Right lobe of liver (tissue), 6 donors: ENCODE data around the gene PRSS16. TPM values are rescaled to one million over a fixed set of nuclear protein-coding genes. Genes with fewer than 3 reads are reported as not detected.

Experiments
- ATAC-seq, 4 donors: fragments of 200-7000 bp; cut with Tn5 transposase; one replicate each; pipeline ENCODE4 v1.9.1; 2020; ENCODE audit warnings: mild to moderate bottlenecking in 4 of 4, moderate library complexity in 4 of 4
- DNase-seq, 3 donors: peaks; one replicate each; pipeline ENCODE4 v3.0.0-alpha.2; 2020
- H3K27ac ChIP-seq, 3 donors: fragments of 200-600 bp; one replicate each; pipeline ENCODE4 v1.8.0; 2022
- H3K27me3 ChIP-seq, 2 donors: fragments of 200-600 bp; one replicate each; pipeline ENCODE4 v1.8.0; 2022
- H3K36me3 ChIP-seq, 4 donors: fragments of 200-600 bp; sonication (generic) in 1 of 4; one replicate each; pipeline versions ENCODE4 v1.5.1 to v1.8.0; 2017 to 2022; ENCODE audit warnings: control low read depth in 1 of 4
- H3K4me1 ChIP-seq, 4 donors: fragments of 200-600 bp; sonication (generic) in 1 of 4; one replicate each; pipeline versions ENCODE4 v1.5.1 to v1.8.0; 2017 to 2022; ENCODE audit warnings: control low read depth in 1 of 4
- H3K4me3 ChIP-seq, 3 donors: fragments of 200-600 bp; one replicate each; pipeline ENCODE4 v1.8.0; 2022
- H3K9me3 ChIP-seq, 4 donors: fragments of 200-600 bp; sonication (generic) in 1 of 4; one replicate each; pipeline versions ENCODE4 v1.5.1 to v1.8.0; 2017 to 2022; ENCODE audit warnings: control low read depth in 1 of 4
- CTCF ChIP-seq, 4 donors: fragments of 200-600 bp in 3 of 4; fragments of 450-650 bp in 1 of 4; IDR thresholded peaks; one replicate each; pipeline versions ENCODE4 v1.5.1 to v1.8.0; 2016 to 2022; ENCODE audit warnings: antibody characterized with exemption in 4 of 4, mild to moderate bottlenecking in 2 of 4
- POLR2A ChIP-seq: fragments of 450-650 bp; IDR thresholded peaks from one replicate; pipeline ENCODE4 v1.6.1; 2017; ENCODE audit warnings: antibody characterized with exemption, mild to moderate bottlenecking
- WGBS: methylation state at CpG from one replicate; pipeline ENCODE4 v1.1.6; 2018; ENCODE audit warnings: low coverage, low lambda C conversion rate; ENCODE audit not compliant: insufficient coverage; ENCODE audit errors: missing lambda C conversion rate; 5-methylcytosine and 5-hydroxymethylcytosine counted together
- intact Hi-C, 2 donors: fragments of 100-400 bp; cut with DNase I; formaldehyde crosslinking; loops; one replicate each; pipeline versions ENCODE4 v1.11.2 to v1.14.1; 2022
- total RNA-seq, 6 experiments: library from RNA; depleted of rRNA in 2 of 6; stranded (reverse); fragments of >200 nt in 2 of 6; fragmentation: NEBNext Ultra II Directional in 3 of 6; extraction: Animal tissue kit (Norgen Biotek cat#: 25700) in 3 of 6; gene quantifications; one replicate each; pipeline versions ENCODE4 v1.1.0 to v1.2.4, GENCODE V29; 2016 to 2023
- donor health status: DM: no; HTN: yes; CAD: no.
- donor health status: DM: no; HTN: no; CAD: no.
- donor health status: DM: no; HTN: no; CAD: no.
- donor health status: DM: no; HTN: yes; CAD: no.
- donor health status: DM: no; HTN: yes; CAD: no.

PRSS16 gene
- total RNA-seq, 6 experiments from 2014 or later = 0.29 to 0.37 TPM; not detected in 4

GRCh38 chr6:27242589-27243265 is 4.8 kb upstream of the PRSS16 start:
- WGBS = 54% methylated on average over 14 of the region's 14 CpGs

GRCh38 chr6:27248783-27249182 is 1.3 kb downstream of the PRSS16 start:
- Histone ChIP-seq H3K36me3 (no peaks in the 10 kb centered on the region), H3K4me1 (no peaks in the 10 kb centered on the region), H3K27me3 (peaks cover 4 to 22% of the 10 kb centered on the region in 2 donors), H3K4me3 (no peak overlapping the region), H3K9me3 (no peaks in the 10 kb centered on the region), H3K27ac (no peak overlapping the region)
- DNase-seq (no peak), ATAC-seq (no peak)
- TF ChIP-seq POLR2A (no peak), CTCF (IDR thresholded peaks at IDR 0.05) (no peak)
- 54% methylated on average over 1 of the region's 3 CpGs for WGBS
- intact Hi-C loops = no loop called here

More at GRCh38 chr6:27242589-27243265, 4.8 kb upstream of the PRSS16 start:
- Histone ChIP-seq H3K27me3 (peaks cover 0 to 14% of the 10 kb centered on the region in 2 donors), H3K27ac (no peak overlapping the region), H3K4me1 (no peaks in the 10 kb centered on the region), H3K4me3 (no peak overlapping the region), H3K9me3 (no peaks in the 10 kb centered on the region), H3K36me3 (no peaks in the 10 kb centered on the region)
- DNase-seq (no peak), ATAC-seq (no peak)
- TF ChIP-seq POLR2A (no peak), CTCF (IDR thresholded peaks at IDR 0.05) (no peak)
- intact Hi-C loops = no loop called here

- Histone ChIP-seq H3K27ac (no peak overlapping the region), H3K9me3 (no peaks in the 10 kb centered on the region), H3K27me3 (peaks cover 4 to 22% of the 10 kb centered on the region in 2 donors), H3K4me1 (no peaks in the 10 kb centered on the region), H3K4me3 (peak overlapping the region; percentile 16 to 36 (median 25)), H3K36me3 (no peaks in the 10 kb centered on the region)
- no peak for DNase-seq
- no peak for TF ChIP-seq POLR2A
- TF ChIP-seq CTCF (IDR thresholded peaks at IDR 0.05) = no peak
- 11% methylated on average over 19 of the region's 35 CpGs for WGBS
- no peak for ATAC-seq
- intact Hi-C loops = no loop called here
Measured at GRCh38 chr6:27250277-27251111, 3.0 kb downstream of the PRSS16 start.

- H3K36me3 ChIP-seq = no peaks in the 10 kb centered on the region
- ATAC-seq (peak; percentile 47 to 71 (median 68)), DNase-seq (peak in 1 of 3 donors; percentile 53)
- no peaks in the 10 kb centered on the region for H3K4me1 ChIP-seq
- H3K9me3 ChIP-seq = no peaks in the 10 kb centered on the region
- intact Hi-C loops = no loop called here
- under 1% methylated on average over 27 of the region's 32 CpGs for WGBS
- peaks cover 4 to 22% of the 10 kb centered on the region in 2 donors for H3K27me3 ChIP-seq
- H3K27ac ChIP-seq = no peak overlapping the region
- H3K4me3 ChIP-seq = peak overlapping the region; percentile 21 to 36 (median 25)
- TF ChIP-seq CTCF (IDR thresholded peaks at IDR 0.05) = no peak
- TF ChIP-seq POLR2A = no peak
Measured at GRCh38 chr6:27251112-27251605, 3.7 kb downstream of the PRSS16 start.
